D341Med (cell line): ENCODE data around the gene CTAGE1.
"Not testable (repeated sequence)": the region's sequence is repeated elsewhere in the genome, so short reads cannot be mapped to it uniquely, and the experiment has no call there.

ENCODE experiments used
- DNase-seq: peaks from one replicate; pipeline ENCODE4 v3.0.0; 2012; ENCODE audit warnings: low spot score

Gene CTAGE1

GRCh38 chr18:22436136-22436535 lies 18.4 kb upstream of the CTAGE1 start:
- DNase-seq = no peak

- no peak for DNase-seq
Measured at GRCh38 chr18:22434973-22435608, 17.4 kb upstream of the CTAGE1 start.

GRCh38 chr18:22433956-22434355 lies 16.2 kb upstream of the CTAGE1 start:
- DNase-seq = no peak

GRCh38 chr18:22432657-22433137 lies 15.0 kb upstream of the CTAGE1 start:
- no peak for DNase-seq

GRCh38 chr18:22429564-22429963 lies 11.8 kb upstream of the CTAGE1 start:
- DNase-seq = no peak

- no peak for DNase-seq
Measured at GRCh38 chr18:22428672-22429071, 11.0 kb upstream of the CTAGE1 start.

GRCh38 chr18:22427822-22428549 lies 10.3 kb upstream of the CTAGE1 start:
- no peak for DNase-seq

GRCh38 chr18:22424565-22424963 lies 6.8 kb upstream of the CTAGE1 start:
- DNase-seq = no peak

- no peak for DNase-seq
Measured at GRCh38 chr18:22423878-22424564, 6.3 kb upstream of the CTAGE1 start.

GRCh38 chr18:22422909-22423548 lies 5.3 kb upstream of the CTAGE1 start:
- no peak for DNase-seq

GRCh38 chr18:22420652-22421051 lies 2.9 kb upstream of the CTAGE1 start:
- no peak for DNase-seq

- no peak for DNase-seq
Measured at GRCh38 chr18:22412176-22412911, 5.4 kb downstream of the CTAGE1 start.

GRCh38 chr18:22411446-22411845 lies 6.3 kb downstream of the CTAGE1 start:
- DNase-seq = no peak

- no peak for DNase-seq
Measured at GRCh38 chr18:22410126-22410525, 7.6 kb downstream of the CTAGE1 start.

GRCh38 chr18:22409445-22409844 lies 8.3 kb downstream of the CTAGE1 start:
- no peak for DNase-seq

GRCh38 chr18:22408059-22408458 lies 9.7 kb downstream of the CTAGE1 start:
- DNase-seq = no peak

- no peak for DNase-seq
Measured at GRCh38 chr18:22405142-22405541, 12.6 kb downstream of the CTAGE1 start.

GRCh38 chr18:22403950-22404349 lies 13.8 kb downstream of the CTAGE1 start:
- no peak for DNase-seq

GRCh38 chr18:22399949-22400348 lies 17.8 kb downstream of the CTAGE1 start:
- no peak for DNase-seq

- DNase-seq = no peak
Measured at GRCh38 chr18:22398464-22398863, 19.3 kb downstream of the CTAGE1 start.

- DNase-seq = no peak
Measured at GRCh38 chr18:22394428-22394827, 23.3 kb downstream of the CTAGE1 start.

- not testable (repeated sequence) for DNase-seq
Measured at GRCh38 chr18:22393164-22393563, 24.6 kb downstream of the CTAGE1 start.
